Measurements from ENCODE around the gene DPT.

DNA sequence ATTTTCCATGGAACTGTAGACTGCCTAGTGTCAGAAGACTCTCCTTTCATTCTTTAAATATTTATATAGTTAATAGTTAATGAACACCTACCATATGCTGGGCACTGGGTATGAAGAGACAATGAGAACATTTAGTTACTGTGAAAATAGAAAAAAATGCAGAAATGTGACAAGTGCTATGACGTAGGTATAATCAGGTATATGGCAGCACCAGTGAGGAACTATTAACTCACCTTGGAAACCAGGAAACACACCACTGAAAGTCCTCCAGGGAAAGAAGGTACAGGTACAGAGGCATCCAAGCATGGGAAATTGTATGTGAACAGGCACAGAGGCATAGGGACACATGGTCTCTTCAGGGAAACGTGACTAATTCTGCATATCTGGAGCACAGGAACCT lies 42.3 kb downstream of the DPT start:
- TF ChIP-seq, protein P1, sequence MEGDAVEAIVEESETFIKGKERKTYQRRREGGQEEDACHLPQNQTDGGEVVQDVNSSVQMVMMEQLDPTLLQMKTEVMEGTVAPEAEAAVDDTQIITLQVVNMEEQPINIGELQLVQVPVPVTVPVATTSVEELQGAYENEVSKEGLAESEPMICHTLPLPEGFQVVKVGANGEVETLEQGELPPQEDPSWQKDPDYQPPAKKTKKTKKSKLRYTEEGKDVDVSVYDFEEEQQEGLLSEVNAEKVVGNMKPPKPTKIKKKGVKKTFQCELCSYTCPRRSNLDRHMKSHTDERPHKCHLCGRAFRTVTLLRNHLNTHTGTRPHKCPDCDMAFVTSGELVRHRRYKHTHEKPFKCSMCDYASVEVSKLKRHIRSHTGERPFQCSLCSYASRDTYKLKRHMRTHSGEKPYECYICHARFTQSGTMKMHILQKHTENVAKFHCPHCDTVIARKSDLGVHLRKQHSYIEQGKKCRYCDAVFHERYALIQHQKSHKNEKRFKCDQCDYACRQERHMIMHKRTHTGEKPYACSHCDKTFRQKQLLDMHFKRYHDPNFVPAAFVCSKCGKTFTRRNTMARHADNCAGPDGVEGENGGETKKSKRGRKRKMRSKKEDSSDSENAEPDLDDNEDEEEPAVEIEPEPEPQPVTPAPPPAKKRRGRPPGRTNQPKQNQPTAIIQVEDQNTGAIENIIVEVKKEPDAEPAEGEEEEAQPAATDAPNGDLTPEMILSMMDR (conservative IDR thresholded peaks at IDR 0.05), result no peak
- no peak for TF ChIP-seq EZH2 (IDR thresholded peaks at IDR 0.05; ENCODE audit: low read depth)
